ENCODE results near the gene FIBCD1. TPM values are rescaled to one million over a fixed set of nuclear protein-coding genes. Genes with fewer than 3 reads are reported as not detected.

Gene FIBCD1
- total and polyA plus RNA-seq, 9 of the 15 experiments (the other 6 are each of a cell fraction or from before 2014, with no cell fraction given): 0.53 to 1.2 (median 0.95) TPM; not detected in 4

DNA sequence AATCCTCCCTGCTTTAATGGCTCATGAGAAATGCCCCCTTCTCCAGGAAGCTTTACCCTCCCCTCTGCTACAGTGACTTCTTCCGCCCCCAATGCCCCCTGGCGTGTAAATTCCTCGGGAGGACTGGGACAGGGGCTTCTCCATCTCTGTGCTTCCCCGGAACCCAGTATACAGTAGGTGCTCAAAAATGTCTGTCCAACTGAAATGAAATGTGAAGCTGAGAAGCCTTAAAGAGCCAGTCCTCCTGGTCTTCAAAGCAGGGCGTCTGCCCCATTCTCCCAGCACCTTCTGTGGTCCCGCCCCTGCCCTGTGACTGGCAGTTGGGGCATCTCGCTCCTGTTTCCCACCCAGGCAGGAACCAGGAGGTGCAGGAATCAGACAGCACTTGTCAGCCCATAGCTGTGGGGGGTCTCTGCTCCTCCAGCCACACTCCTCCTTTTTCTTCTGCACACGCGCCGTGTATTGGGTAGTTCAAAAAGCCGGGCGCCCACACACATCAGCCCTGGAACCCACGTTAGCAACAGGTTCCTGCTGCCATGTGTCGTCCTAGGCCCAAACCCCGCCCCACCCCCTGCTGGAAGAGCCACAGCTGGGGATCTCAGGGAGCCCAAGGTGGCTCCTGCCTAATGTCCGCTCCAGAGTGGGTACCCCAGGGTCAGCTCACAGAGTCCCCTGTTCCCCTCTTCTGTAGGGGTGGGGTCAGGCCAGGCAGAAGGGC is 16.0 kb downstream of the FIBCD1 start (continued):
- TF ChIP-seq SMC3 (conservative IDR thresholded peaks at IDR 0.05; ENCODE audit: insufficient read depth, low read depth, low read length) (peak; percentile 25; the same call in 1 of the 2 replicates), JUN (IDR thresholded peaks at IDR 0.05; ENCODE audit: borderline replicate concordance, low read depth, low read length) (0 out of 2 replicates have a peak, but pooled peaks have one; percentile 9), JUN (CRISPR knock-in tag; IDR thresholded peaks at IDR 0.05; ENCODE audit: borderline replicate concordance) (no peak), CBX3 (IDR thresholded peaks at IDR 0.05; ENCODE audit: borderline replicate concordance in 1 of 2, low read length in 2 of 2) (no peak), PURB (CRISPR knock-in tag; IDR thresholded peaks at IDR 0.05; ENCODE audit: low read depth) (no peak), RCOR1 (IDR thresholded peaks at IDR 0.05; ENCODE audit: borderline replicate concordance in 1 of 2, low read depth in 2 of 2, low read length in 2 of 2) (0 out of 4 replicates have a peak, but pooled peaks of 1 of the 2 experiments have one; percentile 11), NCOA4 (IDR thresholded peaks at IDR 0.05; ENCODE audit: partially characterized antibody) (no peak), ZNF23 (CRISPR knock-in tag; IDR thresholded peaks at IDR 0.05) (no peak), ZNF766 (CRISPR knock-in tag; conservative IDR thresholded peaks at IDR 0.05) (no peak)
- TF ChIP-seq, protein P1, sequence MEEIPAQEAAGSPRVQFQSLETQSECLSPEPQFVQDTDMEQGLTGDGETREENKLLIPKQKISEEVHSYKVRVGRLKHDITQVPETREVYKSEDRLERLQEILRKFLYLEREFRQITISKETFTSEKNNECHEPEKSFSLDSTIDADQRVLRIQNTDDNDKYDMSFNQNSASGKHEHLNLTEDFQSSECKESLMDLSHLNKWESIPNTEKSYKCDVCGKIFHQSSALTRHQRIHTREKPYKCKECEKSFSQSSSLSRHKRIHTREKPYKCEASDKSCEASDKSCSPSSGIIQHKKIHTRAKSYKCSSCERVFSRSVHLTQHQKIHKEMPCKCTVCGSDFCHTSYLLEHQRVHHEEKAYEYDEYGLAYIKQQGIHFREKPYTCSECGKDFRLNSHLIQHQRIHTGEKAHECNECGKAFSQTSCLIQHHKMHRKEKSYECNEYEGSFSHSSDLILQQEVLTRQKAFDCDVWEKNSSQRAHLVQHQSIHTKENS (CRISPR knock-in tag; IDR thresholded peaks at IDR 0.05): no peak
- TF ChIP-seq, protein P2, sequence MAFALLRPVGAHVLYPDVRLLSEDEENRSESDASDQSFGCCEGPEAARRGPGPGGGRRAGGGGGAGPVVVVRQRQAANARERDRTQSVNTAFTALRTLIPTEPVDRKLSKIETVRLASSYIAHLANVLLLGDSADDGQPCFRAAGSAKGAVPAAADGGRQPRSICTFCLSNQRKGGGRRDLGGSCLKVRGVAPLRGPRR (CRISPR knock-in tag; IDR thresholded peaks at IDR 0.05): no peak
- TF ChIP-seq, protein P3, sequence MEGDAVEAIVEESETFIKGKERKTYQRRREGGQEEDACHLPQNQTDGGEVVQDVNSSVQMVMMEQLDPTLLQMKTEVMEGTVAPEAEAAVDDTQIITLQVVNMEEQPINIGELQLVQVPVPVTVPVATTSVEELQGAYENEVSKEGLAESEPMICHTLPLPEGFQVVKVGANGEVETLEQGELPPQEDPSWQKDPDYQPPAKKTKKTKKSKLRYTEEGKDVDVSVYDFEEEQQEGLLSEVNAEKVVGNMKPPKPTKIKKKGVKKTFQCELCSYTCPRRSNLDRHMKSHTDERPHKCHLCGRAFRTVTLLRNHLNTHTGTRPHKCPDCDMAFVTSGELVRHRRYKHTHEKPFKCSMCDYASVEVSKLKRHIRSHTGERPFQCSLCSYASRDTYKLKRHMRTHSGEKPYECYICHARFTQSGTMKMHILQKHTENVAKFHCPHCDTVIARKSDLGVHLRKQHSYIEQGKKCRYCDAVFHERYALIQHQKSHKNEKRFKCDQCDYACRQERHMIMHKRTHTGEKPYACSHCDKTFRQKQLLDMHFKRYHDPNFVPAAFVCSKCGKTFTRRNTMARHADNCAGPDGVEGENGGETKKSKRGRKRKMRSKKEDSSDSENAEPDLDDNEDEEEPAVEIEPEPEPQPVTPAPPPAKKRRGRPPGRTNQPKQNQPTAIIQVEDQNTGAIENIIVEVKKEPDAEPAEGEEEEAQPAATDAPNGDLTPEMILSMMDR (IDR thresholded peaks at IDR 0.05 in 2 of 3, conservative IDR thresholded peaks at IDR 0.05 in 1 of 3; ENCODE audit: insufficient read depth in 2 of 3, low read depth in 1 of 3, low read length in 3 of 3): 0 out of 6 replicates have a peak, but pooled peaks of 1 of the 3 experiments have one; percentile 5
- TF ChIP-seq, protein P4, sequence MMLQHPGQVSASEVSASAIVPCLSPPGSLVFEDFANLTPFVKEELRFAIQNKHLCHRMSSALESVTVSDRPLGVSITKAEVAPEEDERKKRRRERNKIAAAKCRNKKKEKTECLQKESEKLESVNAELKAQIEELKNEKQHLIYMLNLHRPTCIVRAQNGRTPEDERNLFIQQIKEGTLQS (IDR thresholded peaks at IDR 0.05): no peak
- TF ChIP-seq, protein P4 (CRISPR knock-in tag; conservative IDR thresholded peaks at IDR 0.05): peak; percentile 86

All from K562 (cell line).